H1 (cell line): ENCODE results near the gene TACC2. TPM values are rescaled to one million over a fixed set of nuclear protein-coding genes. Genes with fewer than 3 reads are reported as not detected.

Experiments used
- CTCF ChIA-PET: fragments of 300-600 bp; sonication (Branson Sonifier 250); formaldehyde crosslinking; loops from one replicate; lab custom pipeline; 2021; ENCODE audit not compliant: partially characterized antibody; lab: Charles Lee
- POLR2A ChIA-PET: fragments of 300-600 bp; sonication (Branson Sonifier 250); formaldehyde crosslinking; loops from one replicate; lab custom pipeline; 2021; ENCODE audit warnings: inconsistent platforms; ENCODE audit not compliant: partially characterized antibody; lab: Charles Lee
- DNase-seq, 2 experiments: peaks; one replicate each; pipeline versions ENCODE4 v3.0.0 to v3.0.0-alpha.2; 2010 to 2022; ENCODE audit warnings: low spot score in 2 of 2, low read depth in 1 of 2, mixed read lengths in 1 of 2
- FAIRE-seq: peaks from 2 replicates; lab custom pipeline; 2011; peaks lifted over from hg19 to GRCh38; lab: Jason Lieb, UNC
- H2AFZ ChIP-seq: 2 replicates; pipeline ENCODE4 v1.8.1; 2012; ENCODE audit warnings: low read length, inconsistent platforms
- H2AK5ac ChIP-seq: 2 replicates; pipeline ENCODE4 v1.6.1; 2013; ENCODE audit warnings: low read depth, low read length
- H2BK120ac ChIP-seq: replicated peaks from 2 replicates; pipeline ENCODE3; 2013; ENCODE audit warnings: low read depth, low read length, inconsistent platforms
- H2BK12ac ChIP-seq: 2 replicates; pipeline ENCODE4 v1.6.1; 2013; ENCODE audit warnings: low read depth, low read length
- H2BK15ac ChIP-seq: 2 replicates; pipeline ENCODE4 v1.6.1; 2013; ENCODE audit warnings: low read length
- H2BK20ac ChIP-seq: 2 replicates; pipeline ENCODE4 v1.6.1; 2013; ENCODE audit warnings: low read length
- H2BK5ac ChIP-seq: 2 replicates; pipeline ENCODE4 v1.6.1; 2013; ENCODE audit warnings: low read depth, low read length
- H3K14ac ChIP-seq: 2 replicates; pipeline ENCODE4 v1.6.1; 2013; ENCODE audit warnings: inconsistent platforms; ENCODE audit not compliant: insufficient read length
- H3K18ac ChIP-seq: 2 replicates; pipeline ENCODE4 v1.6.1; 2013; ENCODE audit warnings: low read length; ENCODE audit errors: extremely low read depth
- H3K23ac ChIP-seq: 2 replicates; pipeline ENCODE4 v1.6.1; 2013; ENCODE audit warnings: inconsistent platforms; ENCODE audit not compliant: insufficient read length
- H3K23me2 ChIP-seq: 2 replicates; pipeline ENCODE4 v1.6.1; 2013; ENCODE audit warnings: low read depth, low read length
- H3K27ac ChIP-seq: 2 replicates; pipeline ENCODE4 v1.6.1; 2011; ENCODE audit warnings: low read depth, low read length, inconsistent platforms
- H3K27me3 ChIP-seq, 4 experiments: replicated peaks in 1 of 4; 1 replicate in 1 of 4; 2 replicates in 3 of 4; pipeline versions ENCODE4 v1.6.1 to v1.8.1; 2011 to 2013; ENCODE audit warnings: low read length in 3 of 4, mild to moderate bottlenecking in 3 of 4, inconsistent platforms in 2 of 4, mixed read lengths in 2 of 4, moderate library complexity in 1 of 4; ENCODE audit not compliant: control insufficient read depth in 3 of 4, insufficient read depth in 3 of 4; ENCODE audit errors: extremely low read depth in 1 of 4
- H3K36me3 ChIP-seq, 4 experiments: 2 replicates each; pipeline versions ENCODE4 v1.6.1 to v1.8.1; 2011 to 2013; ENCODE audit warnings: mild to moderate bottlenecking in 4 of 4, low read length in 3 of 4, moderate library complexity in 2 of 4, control low read depth in 1 of 4, inconsistent platforms in 1 of 4; ENCODE audit not compliant: insufficient read depth in 4 of 4, control insufficient read depth in 2 of 4
- H3K4ac ChIP-seq: replicated peaks from 2 replicates; pipeline ENCODE3; 2013; ENCODE audit warnings: low read length, low read depth, mixed read lengths, inconsistent platforms; ENCODE audit not compliant: insufficient read length
- H3K4me1 ChIP-seq, 4 experiments: replicated peaks in 1 of 4; 1 replicate in 1 of 4; 2 replicates in 3 of 4; pipeline versions ENCODE4 v1.6.1 to v1.8.1; 2011 to 2013; ENCODE audit warnings: low read length in 3 of 4, inconsistent platforms in 2 of 4, mixed read lengths in 1 of 4; ENCODE audit not compliant: insufficient read depth in 4 of 4, control insufficient read depth in 3 of 4
- H3K4me2 ChIP-seq, 2 experiments: 2 replicates each; pipeline versions ENCODE4 v1.6.1 to v1.8.1; 2011 to 2013; ENCODE audit warnings: low read depth in 2 of 2, low read length in 2 of 2, control low read depth in 1 of 2, inconsistent platforms in 1 of 2, mild to moderate bottlenecking in 1 of 2; ENCODE audit not compliant: insufficient read depth in 1 of 2
- H3K4me3 ChIP-seq, 4 experiments: fragments of 200-600, 300-600 bp in 1 of 4; sonication (generic), shearing (Covaris generic), sonication (Bioruptor Twin) in 1 of 4; 2 replicates each; pipeline versions ENCODE4 v1.5.1 to v1.8.1; 2011 to 2016; ENCODE audit warnings: low read length in 4 of 4, low read depth in 3 of 4, control low read depth in 2 of 4, inconsistent platforms in 2 of 4, mild to moderate bottlenecking in 2 of 4, mixed read lengths in 1 of 4, moderate library complexity in 1 of 4; ENCODE audit not compliant: insufficient read depth in 2 of 4; ENCODE audit errors: extremely low read depth in 1 of 4
- H3K56ac ChIP-seq: replicated peaks from 2 replicates; pipeline ENCODE3; 2013; ENCODE audit warnings: low read depth, mild to moderate bottlenecking, mixed read lengths, low read length, inconsistent platforms; ENCODE audit not compliant: insufficient read length
- H3K79me1 ChIP-seq: 2 replicates; pipeline ENCODE4 v1.6.1; 2013; ENCODE audit warnings: low read depth, low read length, control low read depth
- H3K79me2 ChIP-seq, 2 experiments: 2 replicates each; pipeline versions ENCODE4 v1.6.1 to v1.8.1; 2012 to 2013; ENCODE audit warnings: low read length in 2 of 2, mild to moderate bottlenecking in 2 of 2, inconsistent platforms in 1 of 2; ENCODE audit not compliant: insufficient read depth in 2 of 2, control insufficient read depth in 1 of 2
- H3K9ac ChIP-seq, 4 experiments: replicated peaks in 1 of 4; 1 replicate in 1 of 4; 2 replicates in 3 of 4; pipeline versions ENCODE4 v1.6.1 to v1.8.1; 2011 to 2013; ENCODE audit warnings: low read depth in 3 of 4, low read length in 3 of 4, control low read depth in 2 of 4, mild to moderate bottlenecking in 2 of 4, moderate library complexity in 2 of 4, inconsistent platforms in 1 of 4; ENCODE audit errors: extremely low read depth in 1 of 4
- H3K9me3 ChIP-seq, 2 experiments: 2 replicates each; pipeline versions ENCODE4 v1.6.1 to v1.8.1; 2012 to 2013; ENCODE audit warnings: mild to moderate bottlenecking in 2 of 2, moderate library complexity in 2 of 2, control low read depth in 1 of 2, inconsistent platforms in 1 of 2, low read depth in 1 of 2, low read length in 1 of 2, mixed read lengths in 1 of 2; ENCODE audit not compliant: insufficient read depth in 2 of 2
- H4K20me1 ChIP-seq, 2 experiments: replicated peaks in 1 of 2; 2 replicates each; pipeline versions ENCODE3 to v1.8.1; 2011 to 2013; ENCODE audit warnings: inconsistent platforms in 2 of 2, low read length in 2 of 2, mild to moderate bottlenecking in 1 of 2; ENCODE audit not compliant: insufficient read depth in 2 of 2, control insufficient read depth in 1 of 2
- H4K5ac ChIP-seq: 2 replicates; pipeline ENCODE4 v1.6.1; 2013; ENCODE audit warnings: low read length, low read depth, mixed read lengths, inconsistent platforms; ENCODE audit not compliant: insufficient read length
- H4K8ac ChIP-seq: 2 replicates; pipeline ENCODE4 v1.8.0; 2013; ENCODE audit warnings: mild to moderate bottlenecking, moderate library complexity, low read length, inconsistent platforms; ENCODE audit not compliant: insufficient read depth; ENCODE audit errors: extremely low read depth
- H4K91ac ChIP-seq: replicated peaks from 2 replicates; pipeline ENCODE3; 2013; ENCODE audit warnings: low read length, mixed read lengths, inconsistent platforms; ENCODE audit not compliant: insufficient read length
- CREB1 ChIP-seq: IDR thresholded peaks from 2 replicates; pipeline ENCODE4 v1.6.1; 2012; ENCODE audit warnings: inconsistent platforms
- EP300 ChIP-seq, 2 experiments: IDR thresholded peaks; 1 replicate in 1 of 2; 2 replicates in 1 of 2; pipeline ENCODE4 v1.6.1; 2011 to 2012; ENCODE audit warnings: low read depth in 2 of 2, low read length in 2 of 2, mild to moderate bottlenecking in 2 of 2, borderline replicate concordance in 1 of 2, inconsistent platforms in 1 of 2, moderate library complexity in 1 of 2
- NRF1 ChIP-seq: IDR thresholded peaks from 2 replicates; pipeline ENCODE4 v1.6.1; 2011; ENCODE audit warnings: mild to moderate bottlenecking, low read depth, low read length, improper control_type of control experiment
- PHF8 ChIP-seq: fragments of 200-600 bp; sonication (generic); conservative IDR thresholded peaks from 2 replicates; pipeline ENCODE4 v1.7.1; 2012; ENCODE audit warnings: low read depth, mild to moderate bottlenecking, inconsistent platforms, low read length, moderate library complexity
- WGBS, 2 experiments: shearing (Covaris generic) in 1 of 2; methylation state at CpG; one replicate each; pipeline versions ENCODE4 v1.1.6 to v1.1.7; 2013 to 2015; ENCODE audit warnings: low lambda C conversion rate in 2 of 2, mixed read lengths in 2 of 2, inconsistent platforms in 1 of 2, low coverage in 1 of 2, missing lambda C conversion rate in 1 of 2; ENCODE audit not compliant: insufficient replicate concordance in 2 of 2, insufficient coverage in 1 of 2, insufficient read length in 1 of 2; ENCODE audit errors: extremely low coverage in 1 of 2, missing lambda C conversion rate in 1 of 2; 5-methylcytosine and 5-hydroxymethylcytosine counted together
- polyA plus RNA-seq, 7 experiments: library from polyadenylated mRNA; depleted of rRNA in 3 of 7; stranded (reverse) in 5 of 7; unstranded in 2 of 7; fragments of >200 nt in 5 of 7; fragments of 200-250 nt in 2 of 7; gene quantifications; 1 replicate in 5 of 7; 2 replicates in 1 of 7; 4 replicates in 1 of 7; pipeline versions ENCODE4 v1.2.1 to v1.2.3, GENCODE V29; 2011 to 2013; ENCODE audit warnings: missing spikeins in 2 of 7, mixed read lengths in 2 of 7
- total RNA-seq: library from RNA; stranded (reverse); fragmentation: NEBNext Ultra II Directional; extraction: Animal tissue kit (Norgen Biotek cat#: 25700); gene quantifications from 2 replicates; pipeline ENCODE4 v1.2.1, GENCODE V29; 2021

TACC2 gene
- total and polyA plus RNA-seq, 2 of the 8 experiments (the other 6 are each of a cell fraction or from before 2014, with no cell fraction given) = 21.2 to 46.6 TPM

- Histone ChIP-seq H3K23ac (no peak overlapping the region), H3K4me3 (no peak overlapping the region), H4K20me1 (no peaks in the 10 kb centered on the region), H3K56ac (no peak overlapping the region), H3K23me2 (peaks cover 3% of the 10 kb centered on the region; the same call in 1 of the 2 replicates), H3K4ac (no peak overlapping the region), H2AFZ (peak overlapping the region; percentile 39; the same call in 1 of the 2 replicates), H3K79me2 (no peaks in the 10 kb centered on the region)
- POLR2A ChIA-PET = no interaction called here
- TF ChIP-seq EP300 (IDR thresholded peaks at IDR 0.05; ENCODE audit: borderline replicate concordance in 1 of 2, low read depth in 2 of 2, low read length in 2 of 2) = no peak
- no peak for TF ChIP-seq PHF8
- TF ChIP-seq CREB1 = no peak
- no peak for TF ChIP-seq NRF1
- TF ChIP-seq, all 59 proteins: peak for 0
- Histone ChIP-seq H3K14ac (no peak overlapping the region), H3K9ac (no peak overlapping the region), H2BK120ac (no peak overlapping the region), H3K4me2 (no peak overlapping the region), H3K27me3 (no peaks in the 10 kb centered on the region), H2AK5ac (no peak overlapping the region), H2BK12ac (no peak overlapping the region), H3K27ac (no peak overlapping the region), H4K5ac (no peak overlapping the region), H2BK5ac (no peak overlapping the region), H3K18ac (no peak overlapping the region), H2BK20ac (no peak overlapping the region), H2BK15ac (no peak overlapping the region), H3K4me1 (peaks cover 0 to 8% (median 5%) of the 10 kb centered on the region in 4 experiments; a peak in 6 of 7 replicates), H3K36me3 (no peaks in the 10 kb centered on the region), H4K91ac (no peak overlapping the region), H3K9me3 (no peaks in the 10 kb centered on the region), H3K79me1 (no peaks in the 10 kb centered on the region), H4K8ac (no peak overlapping the region)
- FAIRE-seq (no peak), DNase-seq (no peak)
- CTCF ChIA-PET = no interaction called here
- 87% methylated on average over 7 of the region's 7 CpGs; no CpG with 5 or more reads in 1 of the 2 experiments for WGBS, 2 experiments
These were observed 29.5 kb downstream of the TACC2 start for GRCh38 chr10:122018491-122018890.
